ENCODE data around the gene RALGAPA2. TPM values are rescaled to one million over a fixed set of nuclear protein-coding genes. Genes with fewer than 3 reads are reported as not detected.

RALGAPA2 gene
- total RNA-seq, 3 donors from 2014 or later (not counting 1 experiment from before 2014, with no cell fraction given): 26.6 to 33.9 (median 33.1) TPM

DNA sequence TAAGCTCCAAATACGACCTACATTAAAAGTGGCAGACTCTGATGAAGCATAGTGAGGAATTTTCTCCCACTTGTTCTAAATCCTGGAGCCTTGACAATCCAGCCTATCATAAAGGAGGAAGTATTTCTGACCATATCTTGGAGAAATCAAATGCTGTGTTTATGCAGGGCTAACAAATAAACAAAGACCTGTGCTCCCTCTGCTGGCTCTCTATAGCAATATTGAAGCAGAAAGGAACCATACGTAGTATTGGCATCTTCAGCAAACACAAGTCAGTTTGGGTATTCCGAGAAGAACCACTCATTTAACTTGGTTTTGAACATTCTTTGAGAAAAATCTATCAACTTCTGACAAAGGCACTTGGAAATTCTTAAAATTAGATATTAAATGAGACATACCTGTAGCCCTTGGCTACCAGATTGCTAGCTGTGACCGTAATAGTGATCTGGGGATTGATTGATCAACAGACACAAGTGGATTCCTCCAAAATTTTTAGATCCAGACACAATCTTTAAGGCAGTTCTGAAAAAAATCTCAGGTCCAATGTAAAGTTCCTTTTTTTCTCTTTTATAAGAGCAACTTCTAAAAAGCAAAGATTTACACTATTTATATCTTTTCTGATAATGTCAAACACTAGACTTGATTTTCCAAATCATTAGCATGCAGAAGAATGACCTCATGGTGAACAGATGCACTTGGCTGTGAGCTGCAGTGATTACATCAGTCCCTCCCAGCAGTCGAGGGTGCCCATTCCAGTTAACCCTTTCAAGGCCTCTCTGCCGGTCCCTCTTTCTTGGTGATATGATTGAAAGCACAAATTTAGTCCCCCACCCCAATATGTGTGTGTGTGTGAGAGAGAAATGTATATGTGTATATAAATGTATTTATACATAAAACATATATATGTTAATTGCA, 304.3 kb downstream of the RALGAPA2 start:
- TF ChIP-seq CTCF (IDR thresholded peaks at IDR 0.05): no peak
- no peak for ATAC-seq
- intact Hi-C loops (cut with micrococcal nuclease): no loop called here
- H3K36me3 Mint-ChIP-seq: peaks cover 6% of the 10 kb centered on the region
- no peaks in the 10 kb centered on the region for H3K9me3 Mint-ChIP-seq
- no peaks in the 10 kb centered on the region for H3K4me1 Mint-ChIP-seq
- Histone ChIP-seq H3K27me3 (ENCODE audit: control insufficient read depth, insufficient read depth, low read length) (no peaks in the 10 kb centered on the region), H3K4me1 (ENCODE audit: control insufficient read depth, insufficient read depth, low read length) (no peaks in the 10 kb centered on the region), H3K36me3 (ENCODE audit: control insufficient read depth, insufficient read depth, low read length) (no peaks in the 10 kb centered on the region), H3K4me3 (ENCODE audit: low read length) (no peak overlapping the region), H3K27ac (ENCODE audit: low read length) (no peak overlapping the region), H3K9me3 (ENCODE audit: control insufficient read depth, insufficient read depth, low read length) (no peaks in the 10 kb centered on the region)
- H3K4me3 Mint-ChIP-seq: no peak overlapping the region
- 82% methylated on average over 5 of the region's 6 CpGs for WGBS (ENCODE audit: insufficient coverage)
- DNase-seq: no peak
- no peaks in the 10 kb centered on the region for H3K27me3 Mint-ChIP-seq (ENCODE audit: low read depth in 2 of 2)
- H3K27ac Mint-ChIP-seq: no peak overlapping the region

DNA sequence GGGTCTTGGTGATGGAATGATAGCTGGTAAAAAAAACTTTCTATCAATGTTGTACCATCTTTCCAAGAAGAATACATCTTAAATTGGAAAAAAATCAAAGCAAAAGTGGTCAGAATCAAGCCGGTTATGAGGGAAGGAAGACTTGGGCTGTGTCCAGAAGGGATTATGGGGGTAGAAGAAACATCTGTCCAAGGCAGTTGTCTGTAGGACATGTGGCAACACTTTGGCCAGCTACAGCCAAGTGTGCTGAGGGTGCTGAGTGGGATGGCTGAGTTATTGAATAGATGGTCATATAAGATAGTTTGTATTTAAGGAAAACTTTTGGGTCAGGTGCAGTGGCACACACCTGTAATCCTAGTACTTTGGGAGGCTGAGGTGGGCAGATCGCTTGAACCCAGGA, 306.1 kb downstream of the RALGAPA2 start:
- no peaks in the 10 kb centered on the region for H3K36me3 ChIP-seq (ENCODE audit: control insufficient read depth, insufficient read depth, low read length)
- TF ChIP-seq CTCF (IDR thresholded peaks at IDR 0.05): no peak
- WGBS (ENCODE audit: insufficient coverage): 96% methylated on average over 2 of the region's 2 CpGs
- no peak overlapping the region for H3K4me3 ChIP-seq (ENCODE audit: low read length)
- DNase-seq: no peak
- H3K9me3 ChIP-seq (ENCODE audit: control insufficient read depth, insufficient read depth, low read length): no peaks in the 10 kb centered on the region
- ATAC-seq: no peak
- H3K4me1 ChIP-seq (ENCODE audit: control insufficient read depth, insufficient read depth, low read length): no peaks in the 10 kb centered on the region
- Mint-ChIP-seq H3K27ac (no peak overlapping the region), H3K36me3 (no peaks in the 10 kb centered on the region), H3K4me1 (no peaks in the 10 kb centered on the region), H3K27me3 (ENCODE audit: low read depth in 2 of 2) (no peaks in the 10 kb centered on the region), H3K9me3 (no peaks in the 10 kb centered on the region), H3K4me3 (no peak overlapping the region)
- no peaks in the 10 kb centered on the region for H3K27me3 ChIP-seq (ENCODE audit: control insufficient read depth, insufficient read depth, low read length)
- intact Hi-C loops (cut with micrococcal nuclease): no loop called here
- H3K27ac ChIP-seq (ENCODE audit: low read length): no peak overlapping the region

- intact Hi-C loops (cut with micrococcal nuclease): no loop called here
- Mint-ChIP-seq H3K27ac (no peak overlapping the region), H3K27me3 (ENCODE audit: low read depth in 2 of 2) (no peaks in the 10 kb centered on the region), H3K9me3 (no peaks in the 10 kb centered on the region), H3K4me1 (no peaks in the 10 kb centered on the region), H3K4me3 (no peak overlapping the region), H3K36me3 (no peaks in the 10 kb centered on the region)
- DNase-seq (no peak), ATAC-seq (no peak)
- no peak overlapping the region for H3K4me3 ChIP-seq (ENCODE audit: low read length)
- no peaks in the 10 kb centered on the region for H3K36me3 ChIP-seq (ENCODE audit: control insufficient read depth, insufficient read depth, low read length)
- TF ChIP-seq CTCF (IDR thresholded peaks at IDR 0.05): no peak
- no peaks in the 10 kb centered on the region for H3K9me3 ChIP-seq (ENCODE audit: control insufficient read depth, insufficient read depth, low read length)
- H3K27ac ChIP-seq (ENCODE audit: low read length): no peak overlapping the region
- WGBS (ENCODE audit: insufficient coverage): 88% methylated on average over 10 of the region's 10 CpGs
- H3K4me1 ChIP-seq (ENCODE audit: control insufficient read depth, insufficient read depth, low read length): no peaks in the 10 kb centered on the region
- H3K27me3 ChIP-seq (ENCODE audit: control insufficient read depth, insufficient read depth, low read length): no peaks in the 10 kb centered on the region
These were observed 306.8 kb downstream of the RALGAPA2 start for GRCh38 chr20:20405623-20406022.

Measured in natural killer cell (primary cell).